SK-N-SH (cell line): ENCODE data around the gene LAMTOR4.
"Not testable (repeated sequence)": the region's sequence is repeated elsewhere in the genome, so short reads cannot be mapped to it uniquely, and the experiment has no call there.

ENCODE experiments used
- CTCF ChIP-seq: fragments of 200-600 bp; sonication (generic); IDR thresholded peaks from 2 replicates; pipeline ENCODE4 v1.6.1; 2017; ENCODE audit warnings: antibody characterized with exemption, mild to moderate bottlenecking, moderate library complexity
- EZH2phosphoT487 ChIP-seq: fragments of 200-600 bp; sonication (generic); IDR thresholded peaks from 2 replicates; pipeline ENCODE4 v1.6.1; 2017; ENCODE audit warnings: low read depth, mixed run types, mild to moderate bottlenecking, antibody characterized with exemption, moderate library complexity, borderline replicate concordance
- FOXM1 ChIP-seq: IDR thresholded peaks from 2 replicates; pipeline ENCODE4 v1.4.0; 2012; ENCODE audit warnings: low read depth, mild to moderate bottlenecking
- JUND ChIP-seq: IDR thresholded peaks from 2 replicates; pipeline ENCODE4 v1.4.0; 2012
- MXI1 ChIP-seq: IDR thresholded peaks from 2 replicates; pipeline ENCODE4 v1.6.1; 2012; ENCODE audit warnings: mild to moderate bottlenecking, low read depth, low read length, improper control_type of control experiment
- RXRA ChIP-seq: IDR thresholded peaks from 2 replicates; pipeline ENCODE4 v1.4.0; 2012; ENCODE audit warnings: low read depth, mild to moderate bottlenecking, borderline replicate concordance
- SIN3A ChIP-seq: IDR thresholded peaks from 2 replicates; pipeline ENCODE4 v1.6.1; 2012; ENCODE audit warnings: low read depth, mild to moderate bottlenecking, low read length, moderate library complexity, borderline replicate concordance
- TAF1 ChIP-seq: IDR thresholded peaks from 2 replicates; pipeline ENCODE4 v1.6.1; 2012; ENCODE audit warnings: low read depth, mild to moderate bottlenecking, low read length, moderate library complexity, borderline replicate concordance
- TEAD4 ChIP-seq: IDR thresholded peaks from 2 replicates; pipeline ENCODE4 v1.4.0; 2012; ENCODE audit warnings: mild to moderate bottlenecking, borderline replicate concordance; ENCODE audit not compliant: insufficient read depth
- TF ChIP-seq, protein P1 (sequence below): IDR thresholded peaks from 2 replicates; pipeline ENCODE4 v1.6.1; 2012; ENCODE audit warnings: mild to moderate bottlenecking, low read depth, low read length, moderate library complexity
- TF ChIP-seq, protein P2 (sequence below): IDR thresholded peaks from 2 replicates; pipeline ENCODE4 v1.4.0; 2012; ENCODE audit warnings: low read depth

DNA sequence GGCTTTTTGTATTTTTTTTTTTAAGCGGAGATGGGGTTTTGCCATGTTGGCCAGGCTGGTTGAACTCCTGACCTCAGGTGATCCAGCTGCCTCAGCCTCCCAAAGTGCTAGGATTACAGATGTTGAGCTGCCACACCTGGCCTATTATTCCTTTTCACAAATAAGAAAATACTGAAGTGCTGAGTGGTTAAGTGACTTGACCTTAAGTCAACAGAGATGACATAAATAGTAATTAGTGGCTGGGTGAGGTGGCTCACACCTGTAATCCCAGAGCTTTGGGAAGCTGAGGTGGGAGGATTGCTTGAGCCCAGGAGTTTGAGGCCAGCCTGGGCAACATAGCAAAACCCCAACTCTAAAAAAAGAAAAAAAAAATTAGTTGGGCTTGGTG lies 18.5 kb upstream of the LAMTOR4 start:
- TF ChIP-seq SIN3A, FOXM1, TAF1, CTCF, JUND, RXRA, MXI1, TEAD4, EZH2phosphoT487: not testable (repeated sequence)
- TF ChIP-seq, protein P1, sequence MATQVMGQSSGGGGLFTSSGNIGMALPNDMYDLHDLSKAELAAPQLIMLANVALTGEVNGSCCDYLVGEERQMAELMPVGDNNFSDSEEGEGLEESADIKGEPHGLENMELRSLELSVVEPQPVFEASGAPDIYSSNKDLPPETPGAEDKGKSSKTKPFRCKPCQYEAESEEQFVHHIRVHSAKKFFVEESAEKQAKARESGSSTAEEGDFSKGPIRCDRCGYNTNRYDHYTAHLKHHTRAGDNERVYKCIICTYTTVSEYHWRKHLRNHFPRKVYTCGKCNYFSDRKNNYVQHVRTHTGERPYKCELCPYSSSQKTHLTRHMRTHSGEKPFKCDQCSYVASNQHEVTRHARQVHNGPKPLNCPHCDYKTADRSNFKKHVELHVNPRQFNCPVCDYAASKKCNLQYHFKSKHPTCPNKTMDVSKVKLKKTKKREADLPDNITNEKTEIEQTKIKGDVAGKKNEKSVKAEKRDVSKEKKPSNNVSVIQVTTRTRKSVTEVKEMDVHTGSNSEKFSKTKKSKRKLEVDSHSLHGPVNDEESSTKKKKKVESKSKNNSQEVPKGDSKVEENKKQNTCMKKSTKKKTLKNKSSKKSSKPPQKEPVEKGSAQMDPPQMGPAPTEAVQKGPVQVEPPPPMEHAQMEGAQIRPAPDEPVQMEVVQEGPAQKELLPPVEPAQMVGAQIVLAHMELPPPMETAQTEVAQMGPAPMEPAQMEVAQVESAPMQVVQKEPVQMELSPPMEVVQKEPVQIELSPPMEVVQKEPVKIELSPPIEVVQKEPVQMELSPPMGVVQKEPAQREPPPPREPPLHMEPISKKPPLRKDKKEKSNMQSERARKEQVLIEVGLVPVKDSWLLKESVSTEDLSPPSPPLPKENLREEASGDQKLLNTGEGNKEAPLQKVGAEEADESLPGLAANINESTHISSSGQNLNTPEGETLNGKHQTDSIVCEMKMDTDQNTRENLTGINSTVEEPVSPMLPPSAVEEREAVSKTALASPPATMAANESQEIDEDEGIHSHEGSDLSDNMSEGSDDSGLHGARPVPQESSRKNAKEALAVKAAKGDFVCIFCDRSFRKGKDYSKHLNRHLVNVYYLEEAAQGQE = not testable (repeated sequence)
- TF ChIP-seq, protein P2, sequence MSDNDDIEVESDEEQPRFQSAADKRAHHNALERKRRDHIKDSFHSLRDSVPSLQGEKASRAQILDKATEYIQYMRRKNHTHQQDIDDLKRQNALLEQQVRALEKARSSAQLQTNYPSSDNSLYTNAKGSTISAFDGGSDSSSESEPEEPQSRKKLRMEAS = not testable (repeated sequence)
